GM23338 (cell line): ENCODE measurements around the gene MED16. TPM values are rescaled to one million over a fixed set of nuclear protein-coding genes. Genes with fewer than 3 reads are reported as not detected.

Experiments used
- ATAC-seq: fragments of 200-7000 bp; cut with Tn5 transposase; 3 replicates; pipeline ENCODE4 v1.9.1; 2020
- DNase-seq: peaks from one replicate; pipeline ENCODE4 v3.0.0-alpha.2; 2015; ENCODE audit warnings: low spot score
- H2AFZ ChIP-seq: fragments of 200-600 bp; sonication (generic); 2 replicates; pipeline ENCODE4 v1.8.0; 2016; ENCODE audit warnings: antibody characterized with exemption, mild to moderate bottlenecking, moderate library complexity
- H3F3A ChIP-seq: fragments of 200-600 bp; sonication (generic); replicated peaks from 2 replicates; pipeline ENCODE4 v1.8.0; 2017; ENCODE audit warnings: antibody characterized with exemption, mixed run types, low read depth
- H3K27ac ChIP-seq: fragments of 200-600 bp; sonication (generic); 2 replicates; pipeline ENCODE4 v1.6.1; 2016; ENCODE audit warnings: low read depth
- H3K27me3 ChIP-seq: fragments of 200-600 bp; sonication (generic); 2 replicates; pipeline ENCODE4 v1.8.0; 2016; ENCODE audit warnings: mild to moderate bottlenecking, mixed run types, moderate library complexity; ENCODE audit not compliant: insufficient read depth
- H3K36me3 ChIP-seq: fragments of 200-600 bp; sonication (generic); 2 replicates; pipeline ENCODE4 v1.8.0; 2016; ENCODE audit warnings: mild to moderate bottlenecking; ENCODE audit not compliant: insufficient read depth
- H3K4me1 ChIP-seq: fragments of 200-600 bp; sonication (generic); 2 replicates; pipeline ENCODE4 v1.8.0; 2016; ENCODE audit warnings: mild to moderate bottlenecking, moderate library complexity; ENCODE audit not compliant: insufficient read depth
- H3K4me2 ChIP-seq: fragments of 200-600 bp; sonication (generic); 2 replicates; pipeline ENCODE4 v1.7.1; 2017; ENCODE audit warnings: mixed run types
- H3K4me3 ChIP-seq: fragments of 200-600 bp; sonication (generic); 2 replicates; pipeline ENCODE4 v1.6.1; 2016; ENCODE audit warnings: mixed run types
- H3K79me2 ChIP-seq: fragments of 200-600 bp; sonication (generic); replicated peaks from 2 replicates; pipeline ENCODE4 v1.8.0; 2017; ENCODE audit warnings: mild to moderate bottlenecking; ENCODE audit not compliant: insufficient read depth
- H3K9me2 ChIP-seq: fragments of 200-600 bp; sonication (generic); 2 replicates; pipeline ENCODE4 v1.8.0; 2017; ENCODE audit not compliant: insufficient read depth
- H4K20me1 ChIP-seq: fragments of 200-600 bp; sonication (generic); replicated peaks from 2 replicates; pipeline ENCODE4 v1.8.0; 2017; ENCODE audit warnings: mild to moderate bottlenecking; ENCODE audit not compliant: insufficient read depth
- H3K27ac Mint-ChIP-seq: 2 replicates; pipeline ENCODE4 v1.8.0; 2020; ENCODE audit warnings: inconsistent platforms, mild to moderate bottlenecking, moderate library complexity, mixed read lengths
- H3K27me3 Mint-ChIP-seq: 3 replicates; pipeline ENCODE4 v1.8.0; 2022; ENCODE audit warnings: low read depth, mild to moderate bottlenecking, moderate library complexity, mixed read lengths, inconsistent platforms; ENCODE audit not compliant: insufficient read depth, poor library complexity
- H3K36me3 Mint-ChIP-seq: 3 replicates; pipeline ENCODE4 v1.8.0; 2021; ENCODE audit warnings: low read depth, mild to moderate bottlenecking, inconsistent platforms, moderate library complexity, mixed read lengths
- H3K4me1 Mint-ChIP-seq: 3 replicates; pipeline ENCODE4 v1.8.0; 2020; ENCODE audit warnings: mild to moderate bottlenecking, inconsistent platforms, mixed read lengths
- H3K4me3 Mint-ChIP-seq: 3 replicates; pipeline ENCODE4 v1.8.0; 2021; ENCODE audit warnings: moderate library complexity, mild to moderate bottlenecking, inconsistent platforms, mixed read lengths
- H3K9me3 Mint-ChIP-seq: 3 replicates; pipeline ENCODE4 v1.8.0; 2020; ENCODE audit warnings: moderate library complexity, mild to moderate bottlenecking, inconsistent platforms, mixed read lengths
- CREB1 ChIP-seq: fragments of 250-450 bp; sonication (Bioruptor Pico); IDR thresholded peaks from 2 replicates; pipeline ENCODE4 v1.5.0; 2020; ENCODE audit warnings: low read depth, mild to moderate bottlenecking, moderate library complexity
- CTCF ChIP-seq, 2 experiments: fragments of 200-600 bp in 1 of 2; sonication (generic) in 1 of 2; conservative IDR thresholded peaks; 2 replicates each; pipeline versions ENCODE4 v1.5.1 to v1.6.1; 2016 to 2017; ENCODE audit warnings: antibody characterized with exemption in 2 of 2, low read depth in 2 of 2, mild to moderate bottlenecking in 2 of 2, moderate library complexity in 1 of 2
- EZH2phosphoT487 ChIP-seq: fragments of 200-600 bp; sonication (generic); IDR thresholded peaks from one replicate; pipeline ENCODE4 v1.8.1; 2018; ENCODE audit warnings: antibody characterized with exemption; ENCODE audit not compliant: unreplicated experiment
- JUNB ChIP-seq: IDR thresholded peaks from one replicate; pipeline ENCODE4 v1.6.1; 2016; ENCODE audit warnings: antibody characterized with exemption; ENCODE audit not compliant: unreplicated experiment
- NANOG ChIP-seq: IDR thresholded peaks from 2 replicates; pipeline ENCODE4 v1.6.1; 2016; ENCODE audit warnings: antibody characterized with exemption, borderline replicate concordance
- POLR2AphosphoS5 ChIP-seq: IDR thresholded peaks from 2 replicates; pipeline ENCODE4 v1.6.1; 2016; ENCODE audit warnings: antibody characterized with exemption, low read depth
- ZNF114 ChIP-seq: fragments of 250-450 bp; sonication (Bioruptor Pico); IDR thresholded peaks from 2 replicates; pipeline ENCODE4 v1.5.0; 2020; ENCODE audit warnings: mild to moderate bottlenecking, moderate library complexity
- ZNF331 ChIP-seq: fragments of 250-450 bp; sonication (Bioruptor Pico); IDR thresholded peaks from 2 replicates; pipeline ENCODE4 v1.5.0; 2020; ENCODE audit warnings: low read depth, mild to moderate bottlenecking, moderate library complexity
- ZNF462 ChIP-seq: fragments of 250-450 bp; sonication (Bioruptor Pico); IDR thresholded peaks from 2 replicates; pipeline ENCODE4 v1.5.0; 2020; ENCODE audit warnings: mild to moderate bottlenecking, moderate library complexity
- polyA plus RNA-seq: library from polyadenylated mRNA; unstranded; fragments of >200 nt; fragmentation: Nextera tagmentation; extraction: Ambion mirVana; gene quantifications from 2 replicates; pipeline ENCODE4 v1.2.1, GENCODE V29; 2016
- total RNA-seq: library from RNA; depleted of rRNA; stranded (reverse); fragments of >200 nt; shearing (Covaris generic); gene quantifications from 2 replicates; pipeline ENCODE4 v1.2.3, GENCODE V29; 2014

The MED16 gene
- total and polyA plus RNA-seq, 2 experiments from 2014 or later: 52.7 to 73.6 TPM

GRCh38 chr19:876780-877314 is 16.1 kb downstream of the MED16 start (continued):
- TF ChIP-seq ZNF462 (no peak), NANOG (no peak), JUNB (no peak), EZH2phosphoT487 (no peak)

- Mint-ChIP-seq H3K36me3 (peaks cover 38% of the 10 kb centered on the region), H3K9me3 (peaks cover 11% of the 10 kb centered on the region), H3K27me3 (peaks cover 18% of the 10 kb centered on the region), H3K27ac (no peak overlapping the region), H3K4me3 (no peak overlapping the region), H3K4me1 (no peaks in the 10 kb centered on the region)
- Histone ChIP-seq H3K4me1 (no peaks in the 10 kb centered on the region), H4K20me1 (no peaks in the 10 kb centered on the region), H3K4me2 (no peak overlapping the region), H3K27me3 (no peaks in the 10 kb centered on the region), H2AFZ (no peak overlapping the region), H3F3A (peaks cover 12% of the 10 kb centered on the region), H3K36me3 (no peaks in the 10 kb centered on the region; the same call in 1 of the 2 replicates), H3K79me2 (no peaks in the 10 kb centered on the region), H3K4me3 (no peak overlapping the region), H3K27ac (no peak overlapping the region), H3K9me2 (no peaks in the 10 kb centered on the region)
- DNase-seq (no peak), ATAC-seq (no peak)
- TF ChIP-seq ZNF331 (CRISPR knock-in tag) (no peak), POLR2AphosphoS5 (no peak), NANOG (no peak), CREB1 (CRISPR knock-in tag) (no peak), CTCF (conservative IDR thresholded peaks at IDR 0.05; ENCODE audit: low read depth in 2 of 2) (no peak), ZNF114 (CRISPR knock-in tag) (no peak)
These were observed 16.9 kb downstream of the MED16 start for GRCh38 chr19:876089-876488.
